ENCODE measurements around the gene RAB9A.
A peak's percentile ranks its signal among the peaks of the same experiment; 100 is the strongest.
"Not testable (repeated sequence)": the region's sequence is repeated elsewhere in the genome, so short reads cannot be mapped to it uniquely, and the experiment has no call there.

RAB9A gene

GRCh38 chrX:13688958-13689740 is at the start of gene RAB9A:
Gene RAB9A, plus strand, starts transcription at chrX:13689128. Its CDS starts 19,619 bp downstream, at chrX:13708747.
- peak; percentile 87 for DNase-seq

- not testable (repeated sequence) for DNase-seq
Measured at GRCh38 chrX:13641684-13642083, 47.2 kb upstream of the RAB9A start.

DNA sequence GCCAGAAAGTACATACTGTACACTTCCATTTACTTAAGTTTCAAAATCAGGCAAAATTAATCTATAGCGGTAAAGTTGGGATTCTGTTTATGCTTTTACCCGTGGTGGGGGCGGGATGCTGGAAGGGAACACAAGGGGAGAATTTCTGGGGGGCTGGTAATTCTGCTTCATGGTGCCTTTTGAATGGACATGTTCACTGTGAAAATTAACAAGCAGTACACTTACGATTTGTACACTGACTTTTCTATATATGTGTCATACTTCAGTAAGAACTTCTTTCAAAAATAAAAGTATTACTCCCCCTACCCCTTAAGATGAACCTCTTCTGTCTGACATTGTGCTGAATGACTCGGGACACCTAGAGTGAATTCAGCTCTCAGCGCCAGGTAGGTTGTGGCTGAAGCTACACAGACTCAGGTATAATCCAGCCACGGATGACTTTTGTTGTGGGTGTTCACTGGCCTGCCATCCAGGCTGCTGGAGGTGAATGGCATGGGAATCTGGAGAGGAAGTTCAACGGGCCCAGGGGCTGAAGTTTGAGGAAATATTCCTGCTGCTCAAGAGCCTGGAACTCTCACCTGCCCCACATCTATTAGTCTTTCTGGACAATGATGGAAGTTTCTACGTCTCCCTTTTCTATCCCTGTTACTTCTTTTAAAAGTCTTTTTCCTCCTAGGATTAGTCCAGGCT is 43.3 kb upstream of the RAB9A start:
- no peak for DNase-seq

GRCh38 chrX:13646154-13646549 is 42.8 kb upstream of the RAB9A start:
- DNase-seq, result peak; percentile 51

- peak; percentile 71 for DNase-seq
Measured at GRCh38 chrX:13647709-13648212, 41.2 kb upstream of the RAB9A start.

DNA sequence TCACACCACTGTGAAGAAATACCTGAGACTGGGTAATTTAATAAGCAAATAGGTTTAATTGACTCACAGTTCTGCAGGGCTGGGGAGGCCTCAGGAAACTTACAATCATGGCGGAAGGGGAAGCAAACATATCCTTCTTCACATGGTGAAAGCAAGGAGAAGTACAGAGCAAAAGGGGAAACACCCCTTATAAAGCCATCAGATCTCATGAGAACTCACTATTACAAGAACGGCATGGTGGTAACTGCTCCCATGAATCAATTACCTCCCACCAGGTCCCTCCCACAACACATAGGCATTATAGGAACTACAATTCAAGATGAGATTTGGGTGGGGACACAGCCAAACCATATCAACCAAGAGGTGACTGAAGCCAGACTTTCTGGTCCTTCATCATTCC is 40.6 kb upstream of the RAB9A start:
- DNase-seq, result not testable (repeated sequence)

DNA sequence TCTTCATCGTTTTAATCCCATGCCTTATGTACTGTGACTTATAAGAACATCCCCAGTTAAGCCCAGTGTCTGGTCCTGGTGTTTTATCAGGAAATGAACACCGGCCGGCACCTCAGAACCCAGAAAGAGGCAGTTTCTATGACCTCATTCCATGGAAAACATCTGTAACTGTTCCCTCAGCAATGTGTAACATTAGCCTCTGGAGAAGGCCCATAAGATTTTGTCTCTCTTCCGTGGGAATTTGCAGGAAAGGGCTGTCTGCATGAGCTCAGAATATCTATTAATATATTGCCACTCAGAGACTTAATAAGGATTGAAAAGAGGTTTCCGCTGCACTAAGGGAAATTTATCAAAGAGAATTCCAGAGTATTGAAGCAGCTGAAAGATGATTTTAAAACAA is 39.1 kb upstream of the RAB9A start:
- DNase-seq, result no peak

DNA sequence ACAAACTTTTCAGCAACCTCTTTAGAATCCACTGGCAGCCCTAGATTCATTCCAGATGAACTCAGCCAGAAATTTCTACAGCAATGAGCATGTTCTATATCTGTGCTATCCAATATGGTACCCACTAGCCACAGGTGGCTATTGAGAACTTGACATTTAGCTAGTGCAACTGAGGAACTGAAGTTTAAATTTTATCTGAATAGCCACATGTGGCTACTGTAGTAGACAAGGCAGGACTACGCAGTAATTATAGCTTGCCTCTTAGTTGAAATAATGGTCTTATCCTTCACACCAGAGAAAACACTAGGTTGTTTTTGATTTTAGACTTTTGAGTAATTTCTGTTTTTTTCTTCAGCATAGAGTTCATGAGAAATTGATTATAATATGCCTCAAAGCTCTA is 38.6 kb upstream of the RAB9A start:
- DNase-seq, result no peak

GRCh38 chrX:13651150-13651549 is 37.8 kb upstream of the RAB9A start:
- DNase-seq, result no peak

- no peak for DNase-seq
Measured at GRCh38 chrX:13652287-13652793, 36.6 kb upstream of the RAB9A start.

- DNase-seq, result peak; percentile 94
Measured at GRCh38 chrX:13652850-13653693, 35.9 kb upstream of the RAB9A start, which contains the start of gene TCEANC. Gene TCEANC, plus strand, starts transcription at chrX:13653141. Its CDS starts 9,368 bp downstream, at chrX:13662509.

DNA sequence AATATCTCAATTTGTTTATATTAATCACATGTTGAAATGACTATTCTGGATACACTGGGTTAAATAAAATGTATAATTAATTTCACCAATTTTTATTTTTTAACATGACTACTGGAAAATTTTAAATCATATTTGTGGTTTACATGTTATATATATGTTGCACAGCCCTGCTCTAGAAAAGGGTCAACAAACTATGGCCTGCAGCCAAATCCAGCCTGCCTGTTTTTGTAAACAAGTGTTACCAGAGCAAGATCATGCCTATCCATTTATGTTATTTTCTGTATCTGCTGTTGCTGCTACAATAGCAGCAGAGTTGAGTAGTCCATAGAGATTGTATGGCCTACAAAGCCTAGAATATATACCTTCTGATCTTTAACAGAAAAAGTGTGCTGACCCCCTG is 34.8 kb upstream of the RAB9A start:
- no peak for DNase-seq

GRCh38 chrX:13655674-13656073 is 33.3 kb upstream of the RAB9A start:
- DNase-seq, result no peak

- DNase-seq, result no peak
Measured at GRCh38 chrX:13658602-13659001, 30.3 kb upstream of the RAB9A start.

DNA sequence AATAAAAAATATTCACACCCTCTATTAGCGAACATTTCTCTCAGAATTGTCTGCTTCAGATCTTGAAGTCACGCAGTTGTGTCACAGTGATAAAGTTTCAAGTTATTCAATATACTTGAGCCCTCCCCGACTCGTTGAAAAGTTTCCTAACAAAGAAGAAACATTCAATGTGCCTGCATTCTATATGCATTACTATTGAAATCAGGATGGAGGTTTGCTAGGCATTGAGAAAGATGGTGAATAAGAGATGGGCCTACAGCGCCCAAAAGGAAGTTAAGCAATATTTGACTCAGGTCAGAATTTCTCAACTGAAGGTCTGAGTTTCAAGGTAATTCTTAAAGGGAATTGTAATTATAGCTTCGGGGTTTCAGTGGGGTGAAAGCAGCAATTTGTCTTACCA is 29.9 kb upstream of the RAB9A start:
- DNase-seq, result no peak

GRCh38 chrX:13661735-13662288 is 27.1 kb upstream of the RAB9A start:
- peak; percentile 19 for DNase-seq

GRCh38 chrX:13662355-13662791 is 26.6 kb upstream of the RAB9A start:
- no peak for DNase-seq

GRCh38 chrX:13664020-13664419 is 24.9 kb upstream of the RAB9A start:
- DNase-seq, result no peak

- no peak for DNase-seq
Measured at GRCh38 chrX:13666836-13667235, 22.1 kb upstream of the RAB9A start.

- DNase-seq, result no peak
Measured at GRCh38 chrX:13667919-13668318, 21.0 kb upstream of the RAB9A start.

- peak; percentile 62 for DNase-seq
Measured at GRCh38 chrX:13669246-13669737, 19.6 kb upstream of the RAB9A start.

DNA sequence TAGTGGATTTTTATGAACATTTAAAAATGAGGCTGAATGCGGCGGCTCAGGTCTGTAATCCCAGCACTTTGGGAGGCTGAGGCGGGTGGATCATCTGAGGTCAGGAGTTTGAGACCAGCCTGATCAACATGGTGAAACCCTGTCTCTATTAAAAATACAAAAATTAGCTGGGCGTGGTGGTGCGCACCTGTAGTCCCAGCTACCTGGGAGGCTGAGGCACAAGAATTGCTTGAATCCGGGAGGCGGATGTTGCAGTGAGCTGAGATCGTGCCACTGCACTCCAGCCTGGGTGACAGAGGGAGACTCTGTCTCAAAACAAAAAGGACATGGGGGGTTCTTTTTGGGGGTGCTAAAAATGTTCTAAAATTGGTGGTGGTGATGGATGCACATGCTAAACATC is 19.2 kb upstream of the RAB9A start:
- peak; percentile 19 for DNase-seq

All from stimulated activated CD4-positive, alpha-beta T cell treated with anti-CD3 and anti-CD28 coated beads, Interleukin-15, amount 100 ng/mL, for 24 hours (primary cell).